H9 (cell line): ENCODE results near the gene PTPRN2. TPM values are rescaled to one million over a fixed set of nuclear protein-coding genes. Genes with fewer than 3 reads are reported as not detected.

Experiments used
- DNase-seq: peaks from one replicate; pipeline ENCODE4 v3.0.0-alpha.2; 2017
- H2AFZ ChIP-seq: one replicate; pipeline ENCODE4 v1.6.1; 2013; ENCODE audit warnings: mild to moderate bottlenecking, low read length, control low read depth, moderate library complexity
- H2AK5ac ChIP-seq: 2 replicates; pipeline ENCODE4 v1.6.1; 2013; ENCODE audit warnings: low read length, control low read depth, mixed read lengths; ENCODE audit not compliant: insufficient read length
- H2BK120ac ChIP-seq: one replicate; pipeline ENCODE4 v1.6.1; 2013; ENCODE audit warnings: low read depth, mild to moderate bottlenecking, low read length, control low read depth, inconsistent platforms; ENCODE audit not compliant: poor library complexity, severe bottlenecking
- H2BK12ac ChIP-seq: 2 replicates; pipeline ENCODE4 v1.6.1; 2013; ENCODE audit warnings: low read length, control low read depth, mixed read lengths, low read depth; ENCODE audit not compliant: insufficient read length
- H2BK15ac ChIP-seq: 2 replicates; pipeline ENCODE4 v1.6.1; 2013; ENCODE audit warnings: low read depth, low read length, control low read depth
- H2BK20ac ChIP-seq: one replicate; pipeline ENCODE4 v1.6.1; 2013; ENCODE audit warnings: low read depth, mild to moderate bottlenecking, low read length, control low read depth, inconsistent platforms; ENCODE audit not compliant: poor library complexity, severe bottlenecking
- H2BK5ac ChIP-seq: 2 replicates; pipeline ENCODE4 v1.6.1; 2013; ENCODE audit warnings: low read length, control low read depth, mixed read lengths; ENCODE audit not compliant: insufficient read length
- H3K14ac ChIP-seq: 2 replicates; pipeline ENCODE4 v1.6.1; 2013; ENCODE audit warnings: low read length, control low read depth; ENCODE audit not compliant: insufficient read depth
- H3K18ac ChIP-seq: 2 replicates; pipeline ENCODE4 v1.6.1; 2013; ENCODE audit warnings: low read depth, mild to moderate bottlenecking, mixed read lengths, low read length, control low read depth; ENCODE audit not compliant: insufficient read length
- H3K23ac ChIP-seq: 2 replicates; pipeline ENCODE4 v1.6.1; 2013; ENCODE audit warnings: low read length, control low read depth, mixed read lengths, low read depth; ENCODE audit not compliant: insufficient read length
- H3K23me2 ChIP-seq: 2 replicates; pipeline ENCODE4 v1.6.1; 2013; ENCODE audit warnings: low read depth, mild to moderate bottlenecking, mixed read lengths, low read length, control low read depth; ENCODE audit not compliant: insufficient read length, poor library complexity, severe bottlenecking
- H3K27ac ChIP-seq: 2 replicates; pipeline ENCODE4 v1.5.1; 2013; ENCODE audit warnings: low read length, control low read depth, mixed read lengths, low read depth; ENCODE audit not compliant: insufficient read length
- H3K27me3 ChIP-seq: 2 replicates; pipeline ENCODE4 v1.6.1; 2013; ENCODE audit warnings: low read length, control low read depth, inconsistent platforms; ENCODE audit not compliant: insufficient read depth
- H3K4ac ChIP-seq: 2 replicates; pipeline ENCODE4 v1.6.1; 2013; ENCODE audit warnings: low read depth, mild to moderate bottlenecking, control low read depth, inconsistent platforms, low read length, moderate library complexity
- H3K4me1 ChIP-seq: 2 replicates; pipeline ENCODE4 v1.6.1; 2013; ENCODE audit warnings: low read length, control low read depth, inconsistent platforms; ENCODE audit not compliant: insufficient read depth
- H3K4me2 ChIP-seq: 2 replicates; pipeline ENCODE4 v1.6.1; 2013; ENCODE audit warnings: low read length, control low read depth, mixed read lengths; ENCODE audit not compliant: insufficient read length, insufficient read depth
- H3K56ac ChIP-seq: 2 replicates; pipeline ENCODE4 v1.6.1; 2013; ENCODE audit warnings: low read depth, mild to moderate bottlenecking, mixed read lengths, low read length, control low read depth; ENCODE audit not compliant: insufficient read length
- H3K79me1 ChIP-seq: 2 replicates; pipeline ENCODE4 v1.6.1; 2013; ENCODE audit warnings: low read depth, mild to moderate bottlenecking, moderate library complexity, low read length, control low read depth, inconsistent platforms; ENCODE audit not compliant: insufficient read depth, poor library complexity, severe bottlenecking
- H3K79me2 ChIP-seq: 2 replicates; pipeline ENCODE4 v1.6.1; 2013; ENCODE audit warnings: low read length, control low read depth, inconsistent platforms; ENCODE audit not compliant: insufficient read depth
- H3K9ac ChIP-seq: 2 replicates; pipeline ENCODE4 v1.6.1; 2013; ENCODE audit warnings: low read length, control low read depth, mixed read lengths; ENCODE audit not compliant: insufficient read length; ENCODE audit errors: extremely low read depth
- H3K9me3 ChIP-seq: one replicate; pipeline ENCODE4 v1.6.1; 2013; ENCODE audit warnings: low read depth, low read length, inconsistent platforms; ENCODE audit not compliant: control insufficient read depth
- H3T11ph ChIP-seq: one replicate; pipeline ENCODE4 v1.6.1; 2013; ENCODE audit warnings: mild to moderate bottlenecking, low read length, control low read depth, inconsistent platforms
- H4K20me1 ChIP-seq: one replicate; pipeline ENCODE4 v1.6.1; 2013; ENCODE audit not compliant: control insufficient read depth, insufficient read length, insufficient read depth
- H4K5ac ChIP-seq: 2 replicates; pipeline ENCODE4 v1.6.1; 2013; ENCODE audit warnings: low read depth, mild to moderate bottlenecking, mixed read lengths, low read length, control low read depth; ENCODE audit not compliant: insufficient read length
- H4K8ac ChIP-seq: replicated peaks from 2 replicates; pipeline ENCODE4 v1.6.1; 2013; ENCODE audit warnings: low read length, control low read depth, mixed read lengths, low read depth; ENCODE audit not compliant: insufficient read length
- H4K91ac ChIP-seq: 2 replicates; pipeline ENCODE4 v1.6.1; 2013; ENCODE audit warnings: low read depth, mild to moderate bottlenecking, moderate library complexity, mixed read lengths, low read length, control low read depth; ENCODE audit not compliant: insufficient read length
- H3K27ac Mint-ChIP-seq, 3 experiments: 2 replicates in 2 of 3; 3 replicates in 1 of 3; pipeline ENCODE4 v1.8.0; 2020 to 2021; ENCODE audit warnings: mixed read lengths in 3 of 3, mild to moderate bottlenecking in 1 of 3, moderate library complexity in 1 of 3
- H3K27me3 Mint-ChIP-seq: 2 replicates; pipeline ENCODE4 v1.8.0; 2021; ENCODE audit warnings: low read depth, mild to moderate bottlenecking, moderate library complexity, mixed read lengths
- H3K36me3 Mint-ChIP-seq, 3 experiments: 2 replicates in 2 of 3; 3 replicates in 1 of 3; pipeline ENCODE4 v1.8.0; 2020 to 2021; ENCODE audit warnings: low read depth in 3 of 3, mixed read lengths in 3 of 3; ENCODE audit not compliant: insufficient read depth in 1 of 3
- H3K4me1 Mint-ChIP-seq, 2 experiments: 2 replicates each; pipeline ENCODE4 v1.8.0; 2020; ENCODE audit warnings: mixed read lengths in 2 of 2
- H3K4me3 Mint-ChIP-seq, 2 experiments: 2 replicates in 1 of 2; 3 replicates in 1 of 2; pipeline ENCODE4 v1.8.0; 2020 to 2021; ENCODE audit warnings: mild to moderate bottlenecking in 2 of 2, mixed read lengths in 2 of 2, moderate library complexity in 1 of 2
- H3K9me3 Mint-ChIP-seq, 2 experiments: 2 replicates in 1 of 2; 3 replicates in 1 of 2; pipeline ENCODE4 v1.8.0; 2020; ENCODE audit warnings: mild to moderate bottlenecking in 2 of 2, mixed read lengths in 2 of 2, moderate library complexity in 1 of 2
- WGBS: extraction: QIAGEN DNeasy Blood & Tissue Kit; methylation state at CpG from one replicate; pipeline ENCODE4 v1.1.7; 2013; ENCODE audit warnings: missing lambda C conversion rate, low lambda C conversion rate, mixed read lengths; ENCODE audit not compliant: insufficient read length; ENCODE audit errors: extremely low coverage; 5-methylcytosine and 5-hydroxymethylcytosine counted together
- total RNA-seq: library from RNA; stranded (reverse); gene quantifications from 2 replicates; pipeline ENCODE4 v1.2.1, GENCODE V29; 2021
- TF ChIP-seq, protein P1 (sequence below): fragments of 200-600 bp; sonication (generic); conservative IDR thresholded peaks from 3 replicates; pipeline ENCODE4 v1.8.0; 2021; ENCODE audit warnings: antibody characterized with exemption, mild to moderate bottlenecking

The PTPRN2 gene
- total RNA-seq, 1 experiment from 2014 or later: 5.2 TPM

DNA sequence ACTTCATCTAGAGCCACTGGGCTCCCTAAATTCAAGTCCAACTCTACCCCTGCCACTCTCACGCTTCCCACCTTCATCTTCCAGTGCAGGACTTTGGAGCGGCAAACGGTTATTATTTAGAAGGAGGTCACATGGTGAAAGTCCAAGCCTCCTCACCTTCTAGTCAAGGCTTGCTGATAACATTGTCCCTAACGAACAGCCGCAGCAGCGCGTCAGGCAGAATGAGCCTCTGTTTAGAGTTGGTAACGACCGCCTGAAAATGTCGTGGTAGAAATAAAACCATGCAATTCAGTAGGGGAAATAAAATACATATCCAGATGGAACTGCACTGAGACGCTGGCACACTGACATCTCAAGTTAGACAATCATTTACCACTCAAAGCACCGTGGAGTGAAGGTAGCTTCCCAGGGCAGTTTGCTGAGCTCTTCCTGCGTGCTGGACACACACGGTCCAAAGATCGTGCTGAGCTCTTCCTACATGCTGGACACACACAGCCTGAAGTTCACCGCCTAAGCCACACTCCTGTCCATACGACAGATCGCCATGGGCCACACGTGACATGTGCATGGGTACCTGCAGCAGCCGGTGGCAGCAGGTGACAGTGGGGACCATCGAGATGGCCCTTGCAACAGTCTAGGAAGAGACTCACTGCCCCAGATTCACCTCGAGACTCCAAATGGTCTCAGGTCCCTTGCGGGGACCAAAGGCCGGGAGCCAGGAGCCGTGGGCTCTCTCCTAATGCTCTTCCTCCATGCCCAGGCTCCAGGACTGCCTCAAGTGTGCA, 323.5 kb downstream of the PTPRN2 start:
- no peak overlapping the region for H3K14ac ChIP-seq
- no peak overlapping the region for H2BK5ac ChIP-seq
- no peaks in the 10 kb centered on the region; the same call in 1 of the 2 replicates for H3K27me3 Mint-ChIP-seq
- H3K4me2 ChIP-seq: no peak overlapping the region
- peaks cover 0 to 4% (median 0%) of the 10 kb centered on the region in 3 experiments; a peak in 2 of 7 replicates for H3K36me3 Mint-ChIP-seq
- TF ChIP-seq, protein P1, sequence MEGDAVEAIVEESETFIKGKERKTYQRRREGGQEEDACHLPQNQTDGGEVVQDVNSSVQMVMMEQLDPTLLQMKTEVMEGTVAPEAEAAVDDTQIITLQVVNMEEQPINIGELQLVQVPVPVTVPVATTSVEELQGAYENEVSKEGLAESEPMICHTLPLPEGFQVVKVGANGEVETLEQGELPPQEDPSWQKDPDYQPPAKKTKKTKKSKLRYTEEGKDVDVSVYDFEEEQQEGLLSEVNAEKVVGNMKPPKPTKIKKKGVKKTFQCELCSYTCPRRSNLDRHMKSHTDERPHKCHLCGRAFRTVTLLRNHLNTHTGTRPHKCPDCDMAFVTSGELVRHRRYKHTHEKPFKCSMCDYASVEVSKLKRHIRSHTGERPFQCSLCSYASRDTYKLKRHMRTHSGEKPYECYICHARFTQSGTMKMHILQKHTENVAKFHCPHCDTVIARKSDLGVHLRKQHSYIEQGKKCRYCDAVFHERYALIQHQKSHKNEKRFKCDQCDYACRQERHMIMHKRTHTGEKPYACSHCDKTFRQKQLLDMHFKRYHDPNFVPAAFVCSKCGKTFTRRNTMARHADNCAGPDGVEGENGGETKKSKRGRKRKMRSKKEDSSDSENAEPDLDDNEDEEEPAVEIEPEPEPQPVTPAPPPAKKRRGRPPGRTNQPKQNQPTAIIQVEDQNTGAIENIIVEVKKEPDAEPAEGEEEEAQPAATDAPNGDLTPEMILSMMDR: no peak
- no peak overlapping the region for H3K27ac ChIP-seq
- DNase-seq: no peak
- no peak overlapping the region for H4K91ac ChIP-seq
- H3K9me3 Mint-ChIP-seq: no peaks in the 10 kb centered on the region; a peak in 1 of 5 replicates
- no peak overlapping the region for H2AK5ac ChIP-seq
- no peak overlapping the region for H3K4me3 Mint-ChIP-seq
- no peak overlapping the region for H4K5ac ChIP-seq
- no peak overlapping the region for H3K23ac ChIP-seq
- no peak overlapping the region for H2BK120ac ChIP-seq
- no peaks in the 10 kb centered on the region for H3K4me1 ChIP-seq
- no peak overlapping the region for H3T11ph ChIP-seq
- no CpG with 5 or more reads among the region's 25 CpGs for WGBS
- no peaks in the 10 kb centered on the region for H3K79me2 ChIP-seq
- no peaks in the 10 kb centered on the region for H3K9me3 ChIP-seq
- no peaks in the 10 kb centered on the region for H3K23me2 ChIP-seq
- no peaks in the 10 kb centered on the region for H4K20me1 ChIP-seq
- H3K79me1 ChIP-seq: no peaks in the 10 kb centered on the region
- H3K9ac ChIP-seq: no peak overlapping the region
- H3K56ac ChIP-seq: no peak overlapping the region
- H2BK15ac ChIP-seq: no peak overlapping the region
- H2BK12ac ChIP-seq: no peak overlapping the region
- H3K4me1 Mint-ChIP-seq: peaks cover 15% of the 10 kb centered on the region in 2 experiments
- no peak overlapping the region for H2BK20ac ChIP-seq
- H3K18ac ChIP-seq: no peak overlapping the region
- peak overlapping the region in 1 of 3 experiments; percentile 77; a peak in 1 of 7 replicates for H3K27ac Mint-ChIP-seq
- H4K8ac ChIP-seq: no peak overlapping the region
- H2AFZ ChIP-seq: no peak overlapping the region
- no peak overlapping the region for H3K4ac ChIP-seq
- H3K27me3 ChIP-seq: no peaks in the 10 kb centered on the region
